ENCODE results near the gene PACC1.

Gene PACC1

DNA sequence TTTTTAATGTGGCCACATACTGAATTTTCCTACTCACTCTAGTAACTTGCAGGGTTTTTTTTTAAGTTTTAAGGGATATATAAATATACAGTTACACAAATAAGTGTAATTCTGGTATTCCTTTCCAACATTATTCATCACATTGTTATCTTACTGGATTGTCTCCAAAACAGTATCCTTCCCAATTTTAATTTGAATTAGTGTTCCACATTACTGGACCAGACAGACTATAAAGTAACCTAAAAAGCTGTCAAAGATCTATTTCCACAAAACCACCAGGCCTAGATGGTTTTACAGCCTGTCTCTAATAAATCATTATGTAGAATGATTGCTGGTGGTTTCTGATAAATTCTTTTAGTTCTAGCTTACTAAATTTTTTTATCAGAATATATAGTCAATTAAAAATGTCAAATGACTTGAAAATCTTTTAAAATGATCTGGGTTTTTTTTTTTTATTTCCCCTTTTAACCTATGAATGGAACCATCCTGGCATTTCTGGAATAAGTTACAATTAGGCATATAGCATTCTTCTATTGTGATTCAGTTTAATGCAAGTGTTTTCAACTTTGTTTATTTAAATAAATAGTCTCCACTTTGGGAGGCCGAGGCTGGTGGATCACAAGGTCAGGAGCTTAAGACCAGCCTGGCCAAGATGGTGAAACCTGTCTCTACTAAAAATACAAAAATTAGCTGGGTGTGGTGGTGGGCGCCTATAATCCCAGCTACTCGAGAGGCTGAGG is 59.3 kb downstream of the PACC1 start:
- TF ChIP-seq, protein P1, sequence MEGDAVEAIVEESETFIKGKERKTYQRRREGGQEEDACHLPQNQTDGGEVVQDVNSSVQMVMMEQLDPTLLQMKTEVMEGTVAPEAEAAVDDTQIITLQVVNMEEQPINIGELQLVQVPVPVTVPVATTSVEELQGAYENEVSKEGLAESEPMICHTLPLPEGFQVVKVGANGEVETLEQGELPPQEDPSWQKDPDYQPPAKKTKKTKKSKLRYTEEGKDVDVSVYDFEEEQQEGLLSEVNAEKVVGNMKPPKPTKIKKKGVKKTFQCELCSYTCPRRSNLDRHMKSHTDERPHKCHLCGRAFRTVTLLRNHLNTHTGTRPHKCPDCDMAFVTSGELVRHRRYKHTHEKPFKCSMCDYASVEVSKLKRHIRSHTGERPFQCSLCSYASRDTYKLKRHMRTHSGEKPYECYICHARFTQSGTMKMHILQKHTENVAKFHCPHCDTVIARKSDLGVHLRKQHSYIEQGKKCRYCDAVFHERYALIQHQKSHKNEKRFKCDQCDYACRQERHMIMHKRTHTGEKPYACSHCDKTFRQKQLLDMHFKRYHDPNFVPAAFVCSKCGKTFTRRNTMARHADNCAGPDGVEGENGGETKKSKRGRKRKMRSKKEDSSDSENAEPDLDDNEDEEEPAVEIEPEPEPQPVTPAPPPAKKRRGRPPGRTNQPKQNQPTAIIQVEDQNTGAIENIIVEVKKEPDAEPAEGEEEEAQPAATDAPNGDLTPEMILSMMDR (IDR thresholded peaks at IDR 0.05; ENCODE audit: insufficient read depth, missing control alignments) = no peak
- peak; percentile 21 for FAIRE-seq
- DNase-seq (ENCODE audit: insufficient read length, low spot score) = no peak

DNA sequence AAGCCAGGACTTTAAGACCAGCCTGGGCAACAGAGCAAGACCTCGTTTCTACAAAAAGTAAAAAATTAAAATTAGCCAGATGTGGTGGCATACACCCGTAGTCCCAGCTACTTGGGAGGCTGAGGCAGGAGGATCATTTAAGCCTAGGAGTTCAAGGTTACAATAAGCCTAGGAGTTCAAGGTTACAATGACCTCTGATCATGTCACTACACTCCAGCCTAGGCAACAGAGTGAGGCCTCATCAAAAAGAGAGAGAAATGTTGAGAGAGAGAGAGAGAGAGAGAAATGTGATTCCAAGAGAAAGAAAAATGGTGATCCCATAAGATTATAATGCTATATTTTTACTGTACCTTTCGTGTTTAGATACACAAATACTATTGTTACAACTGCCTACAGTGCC is 60.2 kb downstream of the PACC1 start:
- DNase-seq (ENCODE audit: insufficient read length, low spot score) (no peak), FAIRE-seq (peak; percentile 58)
- TF ChIP-seq, protein P1 (IDR thresholded peaks at IDR 0.05; ENCODE audit: insufficient read depth, missing control alignments) = no peak

DNA sequence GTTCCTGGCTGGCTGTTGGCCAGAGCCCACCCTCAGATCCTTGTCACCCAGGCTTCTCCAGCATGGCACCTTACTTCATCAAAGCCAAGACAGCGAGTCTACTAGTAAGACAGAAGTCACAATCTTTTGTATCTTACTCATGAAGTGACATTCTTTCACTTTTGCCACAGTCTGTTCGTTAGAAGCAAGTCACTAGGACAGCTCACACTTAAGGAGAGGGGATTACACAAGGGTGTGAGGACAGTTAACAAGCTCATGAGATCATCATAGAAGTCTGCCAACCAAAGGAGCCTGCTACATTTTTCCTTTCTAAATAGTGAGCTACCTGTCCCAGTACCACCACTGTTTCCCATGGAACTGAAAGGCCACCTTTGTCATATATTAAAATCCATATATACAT is 61.5 kb downstream of the PACC1 start:
- TF ChIP-seq, protein P1 (IDR thresholded peaks at IDR 0.05; ENCODE audit: insufficient read depth, missing control alignments) = no peak
- FAIRE-seq (peak; percentile 61), DNase-seq (ENCODE audit: insufficient read length, low spot score) (no peak)

DNA sequence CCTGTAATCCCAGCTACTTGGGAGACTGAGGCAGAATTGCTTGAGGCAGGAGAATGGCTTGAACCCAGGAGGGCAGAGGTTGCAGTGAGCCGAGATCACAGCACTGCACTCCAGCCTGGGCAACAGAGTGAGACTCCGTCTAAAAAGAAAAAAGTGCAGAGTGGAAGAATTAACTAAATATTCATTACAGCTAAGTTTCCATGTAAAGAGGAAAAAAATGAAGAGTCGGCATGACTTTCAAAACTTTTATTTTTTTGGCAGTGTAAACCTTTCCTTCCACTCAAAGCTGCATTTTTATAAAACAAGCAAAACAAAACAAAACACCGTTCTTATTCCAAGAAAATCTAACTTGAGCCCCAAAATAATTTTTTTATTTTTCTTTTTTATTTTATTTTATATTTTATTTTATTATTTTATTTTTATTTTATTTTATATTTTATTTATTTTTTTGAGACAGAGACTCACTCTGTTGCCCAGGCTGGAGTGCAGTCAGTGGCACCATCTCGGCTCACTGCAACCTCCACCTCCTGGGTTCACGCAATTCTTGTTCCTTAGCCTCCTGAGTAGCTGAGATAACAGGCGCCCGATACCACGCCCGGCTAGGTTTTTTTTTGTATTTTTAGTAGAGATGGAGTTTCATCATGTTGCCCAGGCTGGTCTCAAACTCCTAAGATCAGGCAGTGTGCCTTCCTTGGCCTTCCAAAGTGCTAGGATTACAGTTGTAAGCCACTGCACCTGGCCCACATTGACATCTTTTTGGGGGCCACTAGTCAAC is 62.9 kb downstream of the PACC1 start:
- TF ChIP-seq, protein P1 (IDR thresholded peaks at IDR 0.05; ENCODE audit: insufficient read depth, missing control alignments) = no peak
- FAIRE-seq (no peak), DNase-seq (ENCODE audit: insufficient read length, low spot score) (no peak)

DNA sequence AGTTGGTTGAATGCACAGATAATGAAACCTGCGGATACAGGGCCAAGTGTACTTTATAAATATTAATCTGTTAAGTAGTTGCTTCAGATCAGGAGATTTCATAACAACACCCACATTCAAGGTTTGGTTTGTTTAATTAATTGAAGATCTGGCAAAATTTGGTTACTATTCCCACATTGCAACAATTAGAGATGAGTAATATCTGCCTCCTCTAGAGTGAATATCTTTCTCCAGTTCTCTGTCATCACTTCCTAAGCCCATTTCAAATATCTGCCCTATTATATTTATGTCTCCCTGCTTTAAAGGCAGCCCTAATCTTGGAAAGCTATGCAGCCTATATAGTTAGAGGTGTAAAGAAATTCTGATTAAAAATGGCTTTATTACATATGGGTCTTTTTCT is 68.1 kb downstream of the PACC1 start:
- no peak for DNase-seq (ENCODE audit: insufficient read length, low spot score)
- no peak for FAIRE-seq
- TF ChIP-seq, protein P1 (IDR thresholded peaks at IDR 0.05; ENCODE audit: insufficient read depth, missing control alignments) = no peak

DNA sequence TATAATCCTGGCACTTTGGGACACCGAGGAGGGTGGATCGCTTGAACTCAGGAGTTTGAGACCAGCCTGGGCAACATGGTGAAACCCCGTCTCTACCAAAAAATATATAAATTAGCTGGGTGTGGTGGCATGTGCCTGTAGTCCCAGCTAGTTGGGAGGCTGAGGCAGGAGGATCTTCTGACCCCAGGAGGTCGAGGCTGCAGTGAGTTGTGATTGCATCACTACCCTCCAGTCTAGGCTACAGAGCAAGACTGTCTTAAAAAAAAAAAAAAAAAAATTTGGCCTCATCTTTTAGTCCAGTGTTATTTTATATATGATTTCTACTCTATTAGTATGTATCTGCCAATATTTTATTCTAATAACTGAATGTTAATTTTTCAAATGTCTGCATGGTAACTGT is 69.8 kb downstream of the PACC1 start:
- FAIRE-seq = no peak
- TF ChIP-seq, protein P1 (IDR thresholded peaks at IDR 0.05; ENCODE audit: insufficient read depth, missing control alignments) = no peak
- no peak for DNase-seq (ENCODE audit: insufficient read length, low spot score)

DNA sequence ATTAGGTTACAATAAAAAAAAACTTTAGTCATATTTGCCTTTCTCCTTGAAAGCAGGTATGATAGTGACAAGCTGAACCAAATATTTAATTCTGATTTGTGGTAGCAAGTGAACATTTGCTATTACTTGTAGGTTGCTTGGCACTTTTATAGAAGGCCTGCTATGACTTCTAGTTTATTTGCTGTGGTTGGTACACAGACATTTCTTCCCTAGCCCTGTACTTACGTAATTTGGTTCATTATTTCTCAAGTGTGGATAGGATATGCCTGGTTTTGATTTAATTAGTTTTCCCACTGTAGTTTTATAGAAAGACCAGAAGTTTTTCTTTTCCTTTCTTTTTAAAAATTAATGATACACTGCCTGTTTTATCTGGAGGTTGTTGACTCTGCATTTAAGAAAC is 73.6 kb downstream of the PACC1 start:
- DNase-seq (ENCODE audit: insufficient read length, low spot score) (no peak), FAIRE-seq (peak; percentile 16)
- TF ChIP-seq, protein P1 (IDR thresholded peaks at IDR 0.05; ENCODE audit: insufficient read depth, missing control alignments) = no peak

Measured in D721Med (cell line).